HL-60/S4 (cell line): ENCODE measurements around the gene KIRREL3.

Experiments used
- in situ Hi-C: fragments of 300-500 bp; cut with MboI; formaldehyde crosslinking; loops from 2 replicates; pipeline ENCODE4 v1.14.3; 2022; ENCODE audit warnings: low sequenced_read_pairs

KIRREL3 gene

DNA sequence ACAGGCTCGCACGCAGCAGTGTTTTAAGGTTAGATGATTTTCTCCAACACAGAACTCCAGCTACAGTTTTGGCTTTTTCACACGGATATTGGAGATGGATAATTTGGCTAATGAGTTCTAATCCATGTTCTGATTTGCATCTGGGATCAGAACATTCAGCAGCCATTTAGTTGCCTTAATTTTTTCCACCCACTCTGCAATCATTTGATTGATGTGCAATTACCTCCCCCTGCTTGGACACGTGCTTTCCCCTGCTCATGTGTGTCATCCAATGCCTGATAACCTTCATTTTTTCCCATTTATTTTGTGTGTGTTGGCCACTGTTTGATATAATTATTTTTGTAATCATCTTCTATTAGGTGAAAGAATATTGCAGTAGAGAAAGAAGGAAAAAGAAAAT, 387.3 kb downstream of the KIRREL3 start:
- in situ Hi-C loops: no loop called here

DNA sequence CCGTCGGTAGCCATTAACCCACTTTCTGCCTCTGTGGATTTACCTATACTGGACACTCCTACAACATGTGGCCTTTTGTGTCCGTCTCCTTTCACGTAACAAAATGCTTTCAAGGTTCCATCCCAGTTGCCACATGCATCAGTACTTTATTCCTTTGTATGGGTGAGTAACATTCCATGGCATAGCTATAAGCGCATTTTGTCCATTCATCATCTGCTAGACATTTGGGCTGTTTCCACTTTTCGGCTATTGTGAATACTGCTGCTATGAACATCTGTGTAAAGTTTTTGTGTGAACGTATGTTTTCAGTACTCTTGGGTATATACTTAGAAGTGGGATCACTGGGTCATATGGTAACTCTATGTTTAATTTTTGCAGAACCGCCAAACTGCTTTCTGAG, 387.9 kb downstream of the KIRREL3 start:
- in situ Hi-C loops: no loop called here

DNA sequence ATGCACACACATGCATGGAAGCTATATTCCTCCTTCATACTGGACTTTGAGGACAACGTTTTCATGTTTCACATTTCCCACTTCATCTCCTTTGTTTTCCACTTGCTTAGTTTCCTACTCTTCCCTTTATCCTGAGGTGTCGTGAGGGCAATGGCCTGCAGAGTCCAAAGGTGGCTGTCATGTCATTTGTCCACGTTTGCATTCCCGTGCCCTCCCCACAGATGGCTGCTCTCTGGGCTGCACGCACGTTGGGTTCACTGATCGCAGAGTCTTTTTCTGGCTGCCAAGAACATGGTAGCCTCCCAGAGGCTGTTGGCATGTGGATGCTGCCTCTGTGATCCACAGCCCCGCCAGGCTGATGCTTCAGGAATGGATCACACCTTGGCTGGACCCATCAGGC, 389.1 kb downstream of the KIRREL3 start:
- in situ Hi-C loops: no loop called here

DNA sequence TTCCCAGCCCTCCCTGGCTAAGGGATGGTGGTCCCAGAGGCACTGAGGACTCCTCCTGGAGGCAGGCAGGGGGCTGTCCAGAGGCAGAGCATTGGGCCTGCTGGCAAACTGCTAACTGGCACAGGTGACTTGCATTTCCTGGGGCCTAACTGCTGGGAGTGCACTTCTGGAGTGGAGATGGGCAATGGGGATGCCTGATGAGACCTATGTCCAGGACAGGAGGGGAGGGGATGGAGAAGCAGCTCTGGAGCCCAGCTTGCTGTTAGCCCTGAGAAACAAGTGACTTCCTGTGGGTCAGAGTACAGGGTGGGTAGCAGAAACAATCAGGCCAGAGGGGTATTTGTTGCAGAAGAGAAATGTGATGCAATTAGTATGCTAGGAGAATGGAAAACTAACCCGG, 391.9 kb downstream of the KIRREL3 start:
- in situ Hi-C loops: no loop called here

DNA sequence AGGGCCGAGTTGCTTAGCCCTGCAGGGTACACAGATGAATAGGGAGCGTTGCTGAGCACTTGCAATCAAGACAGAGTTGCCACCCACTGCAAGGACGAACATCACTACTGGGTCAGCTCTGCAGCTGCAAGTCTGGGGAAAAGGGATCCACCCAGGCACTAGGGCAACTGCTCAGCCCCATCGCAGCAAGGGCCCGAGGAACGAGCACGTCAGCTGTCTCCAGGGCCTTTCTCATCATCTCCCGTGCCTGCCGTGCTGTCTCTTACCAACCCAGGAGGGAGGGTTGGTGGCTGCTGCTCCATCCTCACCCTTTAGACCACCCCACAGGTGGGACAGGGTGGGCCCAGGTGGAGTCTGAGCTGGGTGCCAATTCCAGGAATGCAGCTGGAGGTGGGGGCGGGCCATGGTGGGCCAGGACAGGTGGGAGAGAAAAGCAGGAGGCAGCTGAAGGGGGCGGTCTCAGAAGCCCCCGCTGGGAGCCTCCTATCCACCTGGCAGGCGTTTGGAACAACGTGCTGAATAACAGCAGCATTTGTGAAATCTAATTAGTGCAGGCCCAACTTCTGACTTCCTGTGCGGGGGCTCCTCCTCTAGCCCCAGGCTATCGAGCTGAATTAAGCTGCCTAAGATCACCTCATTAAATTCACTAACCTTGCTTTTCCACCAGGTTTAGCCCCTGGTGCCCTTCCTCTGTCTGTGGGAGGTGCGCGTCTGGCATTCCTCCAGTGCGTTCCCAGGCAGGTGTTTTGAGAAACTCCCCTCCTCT, 392.6 kb downstream of the KIRREL3 start:
- in situ Hi-C loops: no loop called here

DNA sequence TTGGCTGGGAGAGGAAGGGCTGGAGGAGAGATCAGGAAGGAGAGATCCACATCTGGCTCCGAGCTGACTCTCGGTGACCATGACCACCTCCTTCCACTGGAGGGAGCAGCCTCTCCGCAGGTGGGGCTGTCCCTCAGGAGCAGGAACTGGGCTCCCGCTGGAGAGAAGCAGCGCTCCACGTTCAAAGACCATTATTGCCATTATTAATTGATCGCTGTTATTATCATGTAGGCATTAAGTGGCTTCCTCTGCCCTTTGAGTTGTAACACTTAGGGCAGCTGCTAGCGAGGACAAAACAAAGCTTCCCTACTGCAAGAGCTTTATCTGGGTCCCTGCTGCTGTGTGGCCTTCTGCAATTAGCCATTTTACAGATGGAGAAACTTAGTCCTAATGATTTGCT, 393.2 kb downstream of the KIRREL3 start:
- in situ Hi-C loops: no loop called here

DNA sequence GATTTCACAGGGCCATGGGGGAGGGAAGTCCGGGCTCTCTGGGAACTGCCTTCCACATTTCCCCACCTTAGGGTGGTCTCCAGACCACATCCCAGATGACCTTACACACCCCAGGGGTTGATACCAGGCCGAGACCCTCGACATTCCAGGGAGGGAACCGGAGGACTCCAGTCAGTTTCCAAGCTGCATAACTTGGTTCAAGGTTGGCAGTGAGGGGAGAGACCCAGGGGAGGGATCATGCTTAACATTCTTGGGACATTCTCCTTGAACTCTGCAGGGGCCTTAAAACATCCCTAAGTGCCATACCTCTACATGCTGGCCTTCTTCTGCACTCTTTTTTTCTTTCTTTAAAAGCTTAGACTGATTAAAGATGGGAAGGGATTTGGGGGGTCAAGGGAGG, 394.1 kb downstream of the KIRREL3 start:
- in situ Hi-C loops: no loop called here

DNA sequence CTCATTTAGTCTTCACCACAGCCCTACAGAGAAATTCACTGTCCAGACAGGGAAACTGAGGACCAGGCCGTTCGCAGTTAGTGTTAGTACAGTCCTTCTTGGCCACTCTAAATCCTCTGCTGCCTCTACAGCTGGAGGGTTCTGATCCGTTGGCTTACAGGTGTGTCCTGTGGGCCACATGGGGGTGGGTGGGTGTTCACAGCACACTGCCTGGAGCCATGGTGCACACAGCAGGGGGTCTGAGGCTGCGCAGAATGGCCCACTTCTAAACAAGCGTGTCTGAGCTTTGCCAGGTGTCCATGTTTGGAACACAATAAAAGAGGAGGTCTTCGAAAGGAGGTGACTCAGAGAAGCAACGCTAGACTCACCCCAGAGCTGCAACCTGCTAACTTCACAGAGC, 396.1 kb downstream of the KIRREL3 start:
- in situ Hi-C loops: no loop called here

DNA sequence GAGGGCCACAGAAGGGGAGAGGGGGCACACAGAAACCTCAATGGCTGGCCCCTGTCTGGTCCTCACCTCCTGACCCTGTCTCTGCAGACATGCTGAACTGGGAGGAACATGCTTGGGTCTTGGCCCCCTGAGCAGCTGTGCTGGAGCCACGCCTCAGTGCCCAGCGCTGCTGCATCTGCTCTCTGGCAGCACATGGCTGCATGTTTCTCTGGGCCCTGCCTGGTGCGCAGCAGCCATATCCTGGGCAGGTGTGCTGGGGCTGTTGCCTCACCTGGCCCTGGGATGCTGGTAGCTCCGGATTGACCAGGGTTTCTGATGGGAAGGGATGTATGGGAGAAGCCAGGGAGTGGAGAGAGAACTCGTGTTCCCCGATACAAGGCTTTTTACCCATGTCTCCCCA, 397.1 kb downstream of the KIRREL3 start:
- in situ Hi-C loops: no loop called here

DNA sequence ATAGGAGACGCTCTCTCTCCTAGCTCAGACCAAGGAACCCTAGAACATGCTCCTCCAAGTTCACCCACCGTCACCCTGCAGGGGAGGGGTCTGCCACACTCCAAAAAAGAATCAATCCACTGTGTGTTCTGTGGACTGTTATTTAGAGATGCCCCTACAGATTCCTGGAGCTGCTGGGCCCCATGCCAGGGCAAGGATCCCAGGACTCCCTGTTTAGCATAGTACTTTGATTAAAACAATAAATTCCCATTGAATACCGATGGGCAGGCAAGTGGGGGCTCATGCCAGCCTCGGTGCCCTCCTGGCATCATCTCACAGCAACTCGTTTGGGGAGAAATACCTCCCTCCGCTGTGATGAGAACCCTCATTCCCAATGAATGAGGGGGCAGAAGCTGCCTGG, 397.6 kb downstream of the KIRREL3 start:
- in situ Hi-C loops: no loop called here

DNA sequence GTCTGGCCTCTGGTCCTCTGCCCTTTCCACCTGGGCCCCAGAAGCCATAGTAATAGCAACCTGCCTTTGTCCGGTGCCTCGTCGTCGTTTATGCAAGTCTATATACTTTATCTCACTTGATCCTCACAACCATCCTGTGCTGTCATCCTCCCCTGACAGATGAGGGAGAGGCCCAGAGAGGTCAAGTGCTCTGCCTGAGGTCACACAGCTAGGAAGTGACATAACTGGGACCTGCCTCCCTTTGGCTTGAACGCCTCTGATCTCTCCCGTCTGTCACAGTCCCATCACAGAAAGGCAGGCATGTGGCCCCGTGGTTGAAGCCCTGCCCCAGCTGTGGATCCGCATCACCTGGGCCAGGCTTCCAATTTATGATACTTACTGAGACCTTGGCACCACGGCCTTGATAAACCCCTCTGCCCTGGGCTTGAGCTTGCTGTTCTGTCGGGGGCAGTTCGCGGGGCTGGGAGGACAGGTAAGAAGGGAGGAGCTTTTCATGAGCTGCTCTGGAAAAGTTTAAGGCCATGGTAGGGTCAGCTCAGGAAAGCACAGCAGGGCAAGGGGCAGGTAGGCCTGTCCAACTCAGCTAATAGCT, 398.1 kb downstream of the KIRREL3 start:
- in situ Hi-C loops: no loop called here

DNA sequence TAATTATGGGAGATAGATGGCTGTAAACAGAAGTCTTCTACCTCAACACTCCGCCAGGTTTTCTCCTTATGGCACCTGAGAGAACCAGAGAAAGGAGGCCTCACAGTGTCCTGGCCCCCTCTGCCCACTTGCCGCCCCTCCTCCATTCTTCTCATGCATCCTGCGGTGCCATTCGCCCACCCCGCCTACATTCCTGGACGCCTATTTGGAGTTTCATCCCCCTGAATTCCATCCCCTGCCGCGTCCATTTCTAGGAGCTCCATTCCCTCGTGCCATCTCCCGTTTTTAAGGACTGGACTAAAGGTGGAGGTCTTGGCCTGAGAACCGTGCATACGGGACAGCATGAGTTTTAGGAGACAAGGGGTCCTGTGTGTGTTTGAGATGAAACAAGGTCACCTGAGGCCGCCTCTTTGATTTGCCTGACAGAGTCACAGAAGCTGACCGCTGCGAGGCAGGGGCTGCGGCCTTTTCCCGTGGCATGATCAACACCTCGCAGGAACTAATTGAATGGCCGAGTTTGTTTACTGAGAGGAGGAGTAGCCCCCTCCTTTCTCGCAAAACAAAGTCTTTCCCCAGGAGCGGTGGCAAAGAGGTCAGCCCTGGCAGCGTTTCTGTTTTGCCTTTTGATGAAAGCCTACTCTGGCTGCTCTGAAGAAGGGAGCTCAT, 398.9 kb downstream of the KIRREL3 start:
- in situ Hi-C loops: no loop called here

DNA sequence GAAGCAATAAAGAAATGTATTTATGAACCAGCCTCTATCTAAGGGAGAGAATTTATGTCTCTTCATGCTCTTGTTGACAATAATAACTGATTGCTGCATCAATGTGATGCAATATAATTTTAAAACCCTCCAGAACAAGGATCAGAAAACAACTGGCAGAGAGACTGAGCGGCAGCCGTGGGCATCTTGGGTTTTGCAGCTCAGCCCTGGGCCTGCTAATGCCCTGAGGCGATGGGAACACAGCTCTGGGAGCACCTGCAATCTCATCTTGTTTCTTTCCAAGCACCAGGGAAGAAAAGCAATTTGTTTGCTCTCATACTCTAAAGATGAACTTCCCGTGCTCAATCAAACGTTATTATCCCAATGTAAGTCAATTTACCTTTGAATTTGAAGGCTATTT, 399.4 kb downstream of the KIRREL3 start:
- in situ Hi-C loops: no loop called here

DNA sequence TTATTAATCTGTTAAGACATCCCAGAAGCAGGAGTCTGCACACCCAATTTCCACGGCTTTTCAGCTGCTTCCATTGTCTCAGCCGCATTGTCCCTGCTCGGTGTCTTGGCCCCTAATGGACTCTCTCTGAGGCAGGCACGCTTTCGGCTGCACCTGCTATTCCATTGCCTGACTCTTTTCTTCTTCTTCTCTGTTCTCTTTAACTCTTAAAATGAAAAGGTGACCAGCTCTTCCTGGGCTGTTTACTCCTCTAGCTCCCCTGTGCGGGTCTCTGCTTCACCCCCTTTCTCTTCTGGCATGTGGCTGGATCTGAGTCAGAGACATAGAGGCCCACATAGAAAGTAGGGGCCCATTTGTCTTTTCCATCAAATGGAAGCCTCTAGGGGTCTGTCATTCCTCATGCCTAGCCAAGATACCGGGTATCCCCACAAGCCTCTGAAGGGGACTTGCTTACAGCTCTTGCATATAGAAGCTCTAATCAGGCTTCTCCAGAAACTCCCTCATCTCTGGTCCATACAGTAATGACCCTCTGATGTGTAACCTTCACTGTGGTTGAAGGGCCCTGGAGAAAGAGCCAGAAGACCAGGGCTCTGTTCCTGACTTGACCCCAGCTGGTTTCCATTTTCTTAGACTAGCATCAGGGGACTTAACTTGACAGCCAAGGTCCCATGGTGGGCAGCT, 401.2 kb downstream of the KIRREL3 start:
- in situ Hi-C loops: no loop called here

DNA sequence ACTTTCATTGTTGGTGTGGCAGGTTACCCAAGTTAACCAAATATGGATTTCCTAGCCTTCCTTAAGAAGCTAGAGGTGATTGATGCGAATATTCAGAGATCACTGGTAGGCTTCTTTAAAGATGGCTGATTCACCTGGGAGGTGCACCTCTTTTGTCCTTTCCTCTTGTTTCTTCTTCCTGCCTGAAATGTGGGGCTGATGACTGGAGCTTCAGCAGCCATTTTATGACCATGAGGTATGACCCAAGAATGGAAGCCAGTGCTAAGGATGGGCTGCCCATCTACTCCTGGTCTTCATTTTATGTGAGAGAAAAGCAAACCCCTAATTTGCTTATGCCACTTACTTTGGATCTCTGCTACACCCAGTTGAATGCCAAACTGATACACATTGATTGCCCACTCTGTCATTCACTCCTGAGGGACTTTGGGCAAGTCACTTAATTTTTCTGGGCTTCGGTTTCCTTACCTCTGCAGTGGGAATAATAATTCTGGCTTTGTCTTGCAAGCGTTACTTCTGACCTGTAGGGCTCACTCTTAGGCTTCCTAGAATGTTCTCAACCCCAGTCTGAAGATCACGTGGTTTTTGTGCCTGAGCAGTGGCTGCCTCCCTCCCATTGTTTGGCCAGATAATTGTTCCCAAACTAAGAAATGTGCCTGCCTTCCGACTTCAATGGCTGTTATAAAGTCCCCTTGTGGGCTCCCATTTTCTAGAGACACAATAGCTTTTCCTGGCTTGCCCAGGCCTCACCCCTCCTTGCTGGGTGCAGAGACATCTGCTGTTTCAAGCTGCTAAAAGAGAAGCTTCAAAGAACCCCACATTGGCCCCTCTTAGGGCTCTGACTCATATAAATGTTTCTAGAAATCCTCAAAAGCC, 402.0 kb downstream of the KIRREL3 start:
- in situ Hi-C loops: no loop called here

DNA sequence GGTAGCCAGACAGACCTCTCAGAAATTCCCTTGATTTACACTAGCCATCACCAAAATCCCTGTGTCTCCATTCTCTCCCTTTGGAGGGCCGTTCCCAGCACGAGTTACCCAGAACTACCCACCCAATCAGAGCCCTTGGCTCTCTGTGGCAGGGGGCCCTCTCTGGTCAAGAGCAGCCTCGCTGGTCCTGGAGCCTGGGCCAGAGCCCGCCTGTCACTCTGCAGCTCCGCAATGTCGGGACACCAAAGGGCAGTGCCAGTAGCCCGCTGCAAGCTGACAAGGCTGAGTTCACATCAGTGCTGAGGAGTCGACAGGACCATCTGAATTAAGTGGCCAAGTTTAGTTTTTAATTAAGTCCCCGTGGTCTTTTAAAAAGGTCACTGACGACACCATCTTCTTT, 403.5 kb downstream of the KIRREL3 start:
- in situ Hi-C loops: no loop called here

DNA sequence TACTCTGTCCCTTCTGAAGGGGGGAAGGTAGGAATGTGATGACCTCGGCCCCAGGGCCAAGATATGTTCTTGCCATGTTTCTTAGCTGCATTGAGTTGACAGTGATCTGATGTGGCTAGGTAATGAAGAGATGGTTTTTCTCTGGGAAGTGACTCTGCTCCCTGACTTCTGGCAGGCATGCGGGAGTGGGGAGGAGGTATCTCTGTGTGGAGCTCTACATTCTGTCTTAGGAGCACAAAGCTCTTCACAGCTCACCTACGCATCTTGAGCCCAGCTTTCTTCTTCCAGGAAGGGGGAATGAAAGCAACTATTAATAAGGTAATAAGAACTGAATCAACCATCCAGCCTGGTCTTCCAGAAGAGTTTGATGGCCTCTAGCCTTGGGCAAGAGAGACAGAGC, 404.1 kb downstream of the KIRREL3 start:
- in situ Hi-C loops: no loop called here

DNA sequence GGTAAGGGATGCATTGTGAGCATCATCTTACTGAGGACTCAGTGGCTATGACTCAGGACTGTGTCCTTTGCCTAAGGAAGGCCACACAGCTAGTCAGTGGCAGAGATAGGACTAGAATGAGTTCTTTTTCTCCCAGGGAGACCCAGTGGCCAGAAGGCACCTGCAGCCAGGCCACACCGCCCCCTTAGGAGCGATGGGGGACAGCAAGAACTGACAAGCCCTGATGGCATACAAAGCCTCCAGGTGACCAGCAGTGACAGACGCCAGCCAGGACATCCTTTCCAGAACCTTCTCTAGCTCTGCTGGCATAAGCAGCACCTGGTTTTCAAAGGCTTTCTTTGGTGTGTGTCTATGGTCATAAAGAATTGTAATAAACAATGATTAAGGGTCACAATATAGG, 405.0 kb downstream of the KIRREL3 start:
- in situ Hi-C loops: no loop called here

DNA sequence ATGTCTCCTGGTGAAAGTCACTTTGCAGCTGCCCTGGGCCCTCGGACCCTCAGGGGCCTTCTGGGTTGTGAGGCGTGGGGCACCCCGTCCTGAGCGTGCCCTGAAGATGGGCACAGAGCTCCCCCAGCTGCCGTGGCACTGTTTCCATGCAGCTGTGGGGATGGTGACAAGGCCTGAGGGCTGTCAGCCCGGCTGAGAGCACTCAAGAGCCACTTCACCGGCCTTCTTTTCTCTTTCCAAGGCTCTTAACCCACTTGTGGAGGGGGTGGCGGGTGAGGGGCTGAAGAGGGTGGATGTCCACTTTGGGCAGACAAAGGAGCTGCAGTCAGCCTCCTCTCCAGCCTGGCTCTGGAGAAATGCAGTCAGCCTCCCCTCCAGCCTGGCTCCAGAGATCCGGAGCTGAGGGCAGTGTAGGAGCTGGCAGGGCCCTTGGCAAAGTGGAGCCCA, 405.6 kb downstream of the KIRREL3 start:
- in situ Hi-C loops: no loop called here

DNA sequence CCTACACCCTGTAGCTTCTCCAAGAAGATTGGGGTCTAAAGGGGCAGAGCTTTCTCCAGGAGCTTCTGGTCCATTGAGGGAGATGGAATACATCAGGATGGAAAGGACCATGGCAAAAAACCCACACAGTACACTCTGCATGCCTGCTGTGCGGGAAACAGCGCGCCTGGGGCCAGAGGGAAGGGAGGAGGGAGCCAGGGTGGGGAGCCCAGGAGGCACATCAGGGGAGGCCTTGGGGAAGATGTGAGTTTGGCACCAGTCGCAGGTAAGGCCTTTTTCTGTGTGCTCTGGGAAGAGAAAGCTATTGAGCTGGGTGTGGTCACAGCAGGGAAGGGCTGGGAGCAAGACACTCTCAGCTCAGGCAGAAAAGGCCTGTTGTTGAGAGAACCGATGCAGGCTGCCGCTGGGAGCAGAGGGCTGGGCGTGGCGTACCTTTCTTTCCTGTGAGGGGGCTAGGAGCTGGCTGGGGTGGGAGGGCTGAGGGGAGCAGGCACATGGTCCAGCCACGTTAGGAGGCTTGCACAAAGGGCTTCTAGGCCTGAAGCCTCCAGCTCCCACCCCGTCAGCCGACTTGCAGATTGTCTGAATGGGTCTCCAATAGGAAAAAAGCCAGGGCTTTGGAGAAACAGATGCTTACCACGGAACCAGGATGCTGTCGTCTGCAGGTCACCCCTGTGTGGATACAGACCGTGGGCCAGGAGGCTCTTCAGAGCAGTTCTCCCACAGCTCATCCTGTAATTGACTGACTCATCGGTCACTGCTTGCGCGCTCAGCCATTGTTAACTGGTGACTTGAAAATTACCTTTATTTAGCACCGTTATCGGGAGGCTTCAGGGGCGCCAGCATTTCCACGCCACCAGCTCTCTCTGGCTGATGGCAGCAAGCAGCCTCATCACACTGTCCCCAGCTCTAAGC, 407.8 kb downstream of the KIRREL3 start:
- in situ Hi-C loops: no loop called here
